Measurements from ENCODE around the gene GH2. TPM values are rescaled to one million over a fixed set of nuclear protein-coding genes. Genes with fewer than 3 reads are reported as not detected.

Gene GH2

DNA sequence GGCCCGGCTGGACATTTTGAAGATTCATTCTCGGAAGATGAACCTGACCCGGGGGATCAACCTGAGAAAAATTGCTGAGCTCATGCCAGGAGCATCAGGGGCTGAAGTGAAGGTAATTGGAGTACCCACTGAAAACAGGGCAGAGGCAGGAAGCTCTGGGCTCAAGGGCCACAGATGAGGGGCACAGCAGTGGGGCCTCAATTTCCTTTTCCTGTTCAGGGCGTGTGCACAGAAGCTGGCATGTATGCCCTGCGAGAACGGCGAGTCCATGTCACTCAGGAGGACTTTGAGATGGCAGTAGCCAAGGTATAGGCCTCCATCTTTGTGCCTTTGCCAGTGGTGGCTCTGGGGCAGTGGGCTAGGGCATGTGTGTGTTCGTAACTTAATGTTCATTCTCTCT lies 50.2 kb downstream of the GH2 start:
- no peaks in the 10 kb centered on the region for H3K4me1 ChIP-seq (ENCODE audit: control insufficient read depth, low read depth, low read length)
- H3K18ac ChIP-seq (ENCODE audit: low read length) = no peak overlapping the region
- H3K79me1 ChIP-seq (ENCODE audit: low read length) = peaks cover 16% of the 10 kb centered on the region
- no peak overlapping the region for H3K4ac ChIP-seq (ENCODE audit: low read depth, low read length)
- no peak overlapping the region for H3K9ac ChIP-seq (ENCODE audit: low read length)
- no peak overlapping the region for H3K56ac ChIP-seq (ENCODE audit: low read length)
- no peak overlapping the region for H4K5ac ChIP-seq (ENCODE audit: low read length)
- DNase-seq = no peak
- no peaks in the 10 kb centered on the region for H3K27me3 ChIP-seq (ENCODE audit: insufficient read depth, low read length, poor library complexity)
- peaks cover 23% of the 10 kb centered on the region for H3K36me3 ChIP-seq (ENCODE audit: control insufficient read depth, insufficient read depth, low read length)
- H2AK5ac ChIP-seq (ENCODE audit: low read length) = no peak overlapping the region
- no peak overlapping the region for H2BK15ac ChIP-seq (replicated peaks; ENCODE audit: low read depth)
- no peak overlapping the region for H2BK120ac ChIP-seq (ENCODE audit: low read depth, low read length)
- H3K27ac ChIP-seq (ENCODE audit: low read depth, low read length) = no peak overlapping the region
- H2BK5ac ChIP-seq (ENCODE audit: low read length) = no peak overlapping the region
- peaks cover 20% of the 10 kb centered on the region for H3K79me2 ChIP-seq (ENCODE audit: control insufficient read depth, insufficient read depth, low read length)
- H3K23ac ChIP-seq (ENCODE audit: low read length) = no peak overlapping the region
- no peak overlapping the region for H3K4me3 ChIP-seq (ENCODE audit: low read length)
- no peak overlapping the region for H3K4me2 ChIP-seq (ENCODE audit: low read length)
- WGBS (ENCODE audit: extremely low coverage, insufficient coverage, low lambda C conversion rate) = no CpG with 5 or more reads among the region's 8 CpGs
- no peak overlapping the region for H4K8ac ChIP-seq (ENCODE audit: low read depth, low read length)

DNA sequence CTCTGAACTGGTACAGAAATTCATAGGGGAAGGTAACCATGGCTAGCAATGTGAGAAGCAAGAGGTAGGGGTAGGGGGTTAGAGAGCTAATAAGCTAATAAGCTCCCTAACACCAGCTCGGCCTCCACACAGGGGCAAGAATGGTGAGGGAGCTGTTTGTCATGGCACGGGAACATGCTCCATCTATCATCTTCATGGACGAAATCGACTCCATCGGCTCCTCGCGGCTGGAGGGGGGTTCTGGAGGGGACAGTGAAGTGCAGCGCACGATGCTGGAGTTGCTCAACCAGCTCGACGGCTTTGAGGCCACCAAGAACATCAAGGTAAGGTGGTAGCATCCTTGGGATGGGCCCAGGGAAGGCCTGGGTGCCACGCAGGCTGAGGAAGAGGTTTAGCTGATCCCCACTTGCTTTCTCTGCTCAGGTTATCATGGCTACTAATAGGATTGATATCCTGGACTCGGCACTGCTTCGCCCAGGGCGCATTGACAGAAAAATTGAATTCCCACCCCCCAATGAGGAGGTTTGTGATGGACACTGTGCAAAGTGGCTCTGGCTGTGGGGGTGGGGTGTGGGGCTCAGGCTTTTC lies 50.7 kb downstream of the GH2 start:
- Histone ChIP-seq H2BK5ac (ENCODE audit: low read length) (no peak overlapping the region), H2BK120ac (ENCODE audit: low read depth, low read length) (no peak overlapping the region), H3K4me2 (ENCODE audit: low read length) (no peak overlapping the region), H2AK5ac (ENCODE audit: low read length) (no peak overlapping the region), H3K4me3 (ENCODE audit: low read length) (no peak overlapping the region), H3K79me2 (ENCODE audit: control insufficient read depth, insufficient read depth, low read length) (peaks cover 25% of the 10 kb centered on the region), H3K79me1 (ENCODE audit: low read length) (peaks cover 16% of the 10 kb centered on the region), H3K36me3 (ENCODE audit: control insufficient read depth, insufficient read depth, low read length) (peaks cover 23% of the 10 kb centered on the region), H2BK15ac (replicated peaks; ENCODE audit: low read depth) (no peak overlapping the region), H3K4ac (ENCODE audit: low read depth, low read length) (no peak overlapping the region), H3K23ac (ENCODE audit: low read length) (no peak overlapping the region), H3K18ac (ENCODE audit: low read length) (no peak overlapping the region), H3K4me1 (ENCODE audit: control insufficient read depth, low read depth, low read length) (no peaks in the 10 kb centered on the region), H3K27me3 (ENCODE audit: insufficient read depth, low read length, poor library complexity) (no peaks in the 10 kb centered on the region), H3K56ac (ENCODE audit: low read length) (no peak overlapping the region), H4K5ac (ENCODE audit: low read length) (no peak overlapping the region), H3K27ac (ENCODE audit: low read depth, low read length) (no peak overlapping the region), H3K9ac (ENCODE audit: low read length) (no peak overlapping the region), H4K8ac (ENCODE audit: low read depth, low read length) (no peak overlapping the region)
- DNase-seq = no peak
- no CpG with 5 or more reads among the region's 15 CpGs for WGBS (ENCODE audit: extremely low coverage, insufficient coverage, low lambda C conversion rate)

DNA sequence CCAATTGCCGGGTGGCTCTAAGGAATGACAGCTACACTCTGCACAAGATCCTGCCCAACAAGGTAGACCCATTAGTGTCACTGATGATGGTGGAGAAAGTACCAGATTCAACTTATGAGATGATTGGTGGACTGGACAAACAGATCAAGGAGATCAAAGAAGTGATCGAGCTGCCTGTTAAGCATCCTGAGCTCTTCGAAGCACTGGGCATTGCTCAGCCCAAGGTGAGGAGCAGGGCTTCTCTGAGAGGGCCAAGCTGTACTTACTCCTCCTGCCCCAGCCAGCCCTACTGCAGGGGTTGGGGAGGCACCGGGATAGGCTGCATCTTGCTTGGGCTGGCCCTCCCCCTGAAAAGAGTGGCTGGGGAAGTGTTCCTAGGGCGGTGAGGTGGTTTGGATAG lies 51.5 kb downstream of the GH2 start:
- H4K5ac ChIP-seq (ENCODE audit: low read length) = no peak overlapping the region
- peaks cover 23% of the 10 kb centered on the region for H3K36me3 ChIP-seq (ENCODE audit: control insufficient read depth, insufficient read depth, low read length)
- no peaks in the 10 kb centered on the region for H3K4me1 ChIP-seq (ENCODE audit: control insufficient read depth, low read depth, low read length)

More for the DNA sequence above, 51.5 kb downstream of the GH2 start:
- no peak overlapping the region for H4K8ac ChIP-seq (ENCODE audit: low read depth, low read length)
- H3K9ac ChIP-seq (ENCODE audit: low read length) = no peak overlapping the region
- no peak for DNase-seq
- no peak overlapping the region for H3K27ac ChIP-seq (ENCODE audit: low read depth, low read length)
- no peak overlapping the region for H2AK5ac ChIP-seq (ENCODE audit: low read length)
- no peak overlapping the region for H3K4me3 ChIP-seq (ENCODE audit: low read length)
- no peak overlapping the region for H3K56ac ChIP-seq (ENCODE audit: low read length)
- H3K4ac ChIP-seq (ENCODE audit: low read depth, low read length) = no peak overlapping the region
- no peak overlapping the region for H2BK15ac ChIP-seq (replicated peaks; ENCODE audit: low read depth)
- WGBS (ENCODE audit: extremely low coverage, insufficient coverage, low lambda C conversion rate) = no CpG with 5 or more reads among the region's 5 CpGs
- no peak overlapping the region for H2BK120ac ChIP-seq (ENCODE audit: low read depth, low read length)
- no peak overlapping the region for H3K18ac ChIP-seq (ENCODE audit: low read length)
- H2BK5ac ChIP-seq (ENCODE audit: low read length) = no peak overlapping the region
- peaks cover 32% of the 10 kb centered on the region for H3K79me2 ChIP-seq (ENCODE audit: control insufficient read depth, insufficient read depth, low read length)
- H3K79me1 ChIP-seq (ENCODE audit: low read length) = peaks cover 21% of the 10 kb centered on the region
- no peak overlapping the region for H3K23ac ChIP-seq (ENCODE audit: low read length)
- no peak overlapping the region for H3K4me2 ChIP-seq (ENCODE audit: low read length)
- H3K27me3 ChIP-seq (ENCODE audit: insufficient read depth, low read length, poor library complexity) = no peaks in the 10 kb centered on the region

Small RNA genes within 50 kb of the gene (small RNA-seq; reads per million reads assigned to genes)
- gene AC040958.1 (ENCODE audit: insufficient read depth) = not detected
- gene AC127029.1 (ENCODE audit: insufficient read depth) = not detected
- gene GH1 (ENCODE audit: insufficient read depth) = not detected
